Parathyroid adenoma (tissue), 2 donors: ENCODE measurements around the gene ZCCHC7.

ENCODE experiments used
- H2AFZ ChIP-seq: fragments of 300-600 bp; sonication (generic); one replicate; pipeline ENCODE4 v1.7.0; 2017; ENCODE audit warnings: antibody characterized with exemption, mild to moderate bottlenecking
- H3K27ac ChIP-seq: fragments of 300-600 bp; sonication (generic); one replicate; pipeline ENCODE4 v1.7.0; 2017
- H3K27me3 ChIP-seq: fragments of 300-600 bp; sonication (generic); one replicate; pipeline ENCODE4 v1.7.0; 2017; ENCODE audit warnings: low read length; ENCODE audit not compliant: control insufficient read depth, insufficient read depth
- H3K36me3 ChIP-seq: fragments of 300-600 bp; sonication (generic); one replicate; pipeline ENCODE4 v1.7.0; 2017; ENCODE audit warnings: low read length; ENCODE audit not compliant: control insufficient read depth, insufficient read depth
- H3K4me1 ChIP-seq: fragments of 300-600 bp; sonication (generic); one replicate; pipeline ENCODE4 v1.7.0; 2017; ENCODE audit warnings: control low read depth
- H3K4me2 ChIP-seq: fragments of 300-600 bp; sonication (generic); one replicate; pipeline ENCODE4 v1.7.0; 2017; ENCODE audit warnings: low read length
- H3K4me3 ChIP-seq: fragments of 300-600 bp; sonication (generic); one replicate; pipeline ENCODE4 v1.7.0; 2017; ENCODE audit warnings: low read depth, low read length
- H3K79me2 ChIP-seq: fragments of 300-600 bp; sonication (generic); one replicate; pipeline ENCODE4 v1.7.0; 2017; ENCODE audit warnings: control low read depth
- H3K9ac ChIP-seq: fragments of 300-600 bp; sonication (generic); one replicate; pipeline ENCODE4 v1.7.0; 2017; ENCODE audit warnings: mild to moderate bottlenecking
- H3K9me3 ChIP-seq: fragments of 300-600 bp; sonication (generic); one replicate; pipeline ENCODE4 v1.7.0; 2017; ENCODE audit warnings: low read length; ENCODE audit not compliant: control insufficient read depth
- TF ChIP-seq, protein P1 (sequence below): fragments of 300-600 bp; sonication (generic); IDR thresholded peaks from one replicate; pipeline ENCODE4 v1.7.0; 2017; ENCODE audit warnings: antibody characterized with exemption, mild to moderate bottlenecking
- donor health status: primary hyperparathyroidism.

The ZCCHC7 gene

DNA sequence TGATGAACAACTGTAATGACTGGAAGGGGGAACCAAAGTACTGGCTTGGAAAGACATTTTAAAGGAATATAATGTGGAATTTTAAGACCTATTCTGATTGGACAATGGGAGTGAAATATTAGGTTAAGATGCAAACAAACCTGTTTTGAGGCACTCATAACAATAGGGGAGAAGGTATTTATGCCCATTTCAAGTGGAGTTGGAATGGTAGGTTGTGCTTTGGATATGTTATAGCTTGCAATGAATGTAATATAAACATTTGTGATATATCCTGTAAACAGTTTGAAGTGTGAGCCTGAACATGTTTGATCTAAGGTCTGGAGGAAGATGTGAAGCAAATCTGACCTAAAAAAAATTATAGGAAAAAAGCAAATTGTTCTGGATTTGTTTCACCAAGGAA, 172.5 kb downstream of the ZCCHC7 start:
- Histone ChIP-seq H3K9me3 (no peaks in the 10 kb centered on the region), H3K4me1 (no peaks in the 10 kb centered on the region), H3K79me2 (no peaks in the 10 kb centered on the region), H3K4me2 (no peak overlapping the region), H3K4me3 (no peak overlapping the region), H2AFZ (no peak overlapping the region), H3K9ac (no peak overlapping the region), H3K27me3 (no peaks in the 10 kb centered on the region), H3K36me3 (no peaks in the 10 kb centered on the region), H3K27ac (no peak overlapping the region)
- TF ChIP-seq, protein P1, sequence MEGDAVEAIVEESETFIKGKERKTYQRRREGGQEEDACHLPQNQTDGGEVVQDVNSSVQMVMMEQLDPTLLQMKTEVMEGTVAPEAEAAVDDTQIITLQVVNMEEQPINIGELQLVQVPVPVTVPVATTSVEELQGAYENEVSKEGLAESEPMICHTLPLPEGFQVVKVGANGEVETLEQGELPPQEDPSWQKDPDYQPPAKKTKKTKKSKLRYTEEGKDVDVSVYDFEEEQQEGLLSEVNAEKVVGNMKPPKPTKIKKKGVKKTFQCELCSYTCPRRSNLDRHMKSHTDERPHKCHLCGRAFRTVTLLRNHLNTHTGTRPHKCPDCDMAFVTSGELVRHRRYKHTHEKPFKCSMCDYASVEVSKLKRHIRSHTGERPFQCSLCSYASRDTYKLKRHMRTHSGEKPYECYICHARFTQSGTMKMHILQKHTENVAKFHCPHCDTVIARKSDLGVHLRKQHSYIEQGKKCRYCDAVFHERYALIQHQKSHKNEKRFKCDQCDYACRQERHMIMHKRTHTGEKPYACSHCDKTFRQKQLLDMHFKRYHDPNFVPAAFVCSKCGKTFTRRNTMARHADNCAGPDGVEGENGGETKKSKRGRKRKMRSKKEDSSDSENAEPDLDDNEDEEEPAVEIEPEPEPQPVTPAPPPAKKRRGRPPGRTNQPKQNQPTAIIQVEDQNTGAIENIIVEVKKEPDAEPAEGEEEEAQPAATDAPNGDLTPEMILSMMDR, result no peak

GRCh38 chr9:37293664-37294524, 173.5 kb downstream of the ZCCHC7 start:
- Histone ChIP-seq H3K4me2 (no peak overlapping the region), H3K36me3 (no peaks in the 10 kb centered on the region), H3K27me3 (no peaks in the 10 kb centered on the region), H2AFZ (no peak overlapping the region), H3K27ac (no peak overlapping the region), H3K79me2 (no peaks in the 10 kb centered on the region), H3K9me3 (no peaks in the 10 kb centered on the region), H3K4me1 (no peaks in the 10 kb centered on the region), H3K9ac (no peak overlapping the region), H3K4me3 (no peak overlapping the region)
- TF ChIP-seq, protein P1, result no peak

- Histone ChIP-seq H3K9me3 (no peaks in the 10 kb centered on the region), H3K79me2 (no peaks in the 10 kb centered on the region)
- TF ChIP-seq, protein P1, result no peak
Observed at GRCh38 chr9:37295178-37295577, 174.8 kb downstream of the ZCCHC7 start.

GRCh38 chr9:37295796-37296195, 175.4 kb downstream of the ZCCHC7 start:
- no peaks in the 10 kb centered on the region for H3K4me1 ChIP-seq
- H3K9me3 ChIP-seq, result no peaks in the 10 kb centered on the region
- H3K4me2 ChIP-seq, result no peak overlapping the region
- H3K9ac ChIP-seq, result no peak overlapping the region
- no peak overlapping the region for H3K4me3 ChIP-seq
- H3K27ac ChIP-seq, result no peak overlapping the region
- H2AFZ ChIP-seq, result no peak overlapping the region
- TF ChIP-seq, protein P1, result no peak
- no peaks in the 10 kb centered on the region for H3K79me2 ChIP-seq
- no peaks in the 10 kb centered on the region for H3K36me3 ChIP-seq
- H3K27me3 ChIP-seq, result no peaks in the 10 kb centered on the region

More at GRCh38 chr9:37295178-37295577, 174.8 kb downstream of the ZCCHC7 start:
- H3K4me1 ChIP-seq, result no peaks in the 10 kb centered on the region
- no peaks in the 10 kb centered on the region for H3K36me3 ChIP-seq
- H3K27me3 ChIP-seq, result no peaks in the 10 kb centered on the region
- H3K4me3 ChIP-seq, result no peak overlapping the region
- H2AFZ ChIP-seq, result no peak overlapping the region
- H3K4me2 ChIP-seq, result no peak overlapping the region
- no peak overlapping the region for H3K9ac ChIP-seq
- H3K27ac ChIP-seq, result no peak overlapping the region

DNA sequence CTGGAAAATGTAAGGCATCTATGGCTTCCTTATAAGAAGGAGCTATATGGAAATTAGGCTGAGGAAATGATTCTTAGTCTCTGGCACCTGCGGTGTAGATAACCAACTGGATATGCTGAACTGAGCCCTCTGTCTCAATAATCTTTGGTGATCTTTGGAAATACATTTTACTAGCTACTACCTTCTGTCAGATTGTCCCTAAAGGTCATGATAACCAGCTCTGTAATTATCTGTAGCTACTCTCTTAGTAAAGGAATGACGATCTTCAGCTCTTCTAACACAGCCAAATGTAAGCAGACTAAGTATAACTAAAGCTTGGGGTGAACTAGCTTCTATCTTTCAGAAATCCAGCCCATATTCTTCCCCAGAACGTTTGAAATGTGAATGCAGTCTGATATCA, 177.2 kb downstream of the ZCCHC7 start:
- H2AFZ ChIP-seq, result no peak overlapping the region
- no peak overlapping the region for H3K9ac ChIP-seq
- no peak overlapping the region for H3K4me2 ChIP-seq
- H3K4me1 ChIP-seq, result no peaks in the 10 kb centered on the region
- no peak overlapping the region for H3K27ac ChIP-seq
- no peaks in the 10 kb centered on the region for H3K9me3 ChIP-seq
- no peak overlapping the region for H3K4me3 ChIP-seq
- TF ChIP-seq, protein P1, result no peak
- H3K79me2 ChIP-seq, result no peaks in the 10 kb centered on the region
- H3K27me3 ChIP-seq, result no peaks in the 10 kb centered on the region
- no peaks in the 10 kb centered on the region for H3K36me3 ChIP-seq
